HepG2 (cell line): ENCODE measurements around the gene LAMA5. TPM values are rescaled to one million over a fixed set of nuclear protein-coding genes. Genes with fewer than 3 reads are reported as not detected.

ENCODE experiments used
- ATRX ChIP-seq: sonication (generic); formaldehyde crosslinking; IDR thresholded peaks from 2 replicates; pipeline ENCODE4 v1.4.0; 2020; ENCODE audit warnings: missing genetic modification reagents, borderline replicate concordance
- BCLAF1 ChIP-seq: fragments of 450-650 bp; IDR thresholded peaks from 2 replicates; pipeline ENCODE4 v1.6.1; 2017; ENCODE audit warnings: mild to moderate bottlenecking
- BRCA1 ChIP-seq: sonication (generic); formaldehyde crosslinking; IDR thresholded peaks from 2 replicates; pipeline ENCODE4 v1.4.0; 2020; ENCODE audit warnings: missing genetic modification reagents
- CENPBD1 ChIP-seq: sonication (generic); formaldehyde crosslinking; IDR thresholded peaks from 2 replicates; pipeline ENCODE4 v1.8.0; 2022; ENCODE audit warnings: missing genetic modification reagents, low read depth, mild to moderate bottlenecking, borderline replicate concordance
- CHCHD3 ChIP-seq: sonication (generic); formaldehyde crosslinking; IDR thresholded peaks from 2 replicates; pipeline ENCODE4 v1.8.0; 2022; ENCODE audit warnings: mild to moderate bottlenecking, missing genetic modification reagents, moderate library complexity
- DR1 ChIP-seq: sonication (generic); formaldehyde crosslinking; IDR thresholded peaks from 2 replicates; pipeline ENCODE4 v1.8.0; 2021; ENCODE audit warnings: mild to moderate bottlenecking, missing genetic modification reagents, inconsistent platforms
- HNRNPLL ChIP-seq: fragments of 200-400 bp; formaldehyde crosslinking; IDR thresholded peaks from 2 replicates; pipeline ENCODE4 v1.6.1; 2017; ENCODE audit warnings: mild to moderate bottlenecking, low read depth, low read length; ENCODE audit not compliant: poor library complexity, severe bottlenecking
- LRRFIP1 ChIP-seq: sonication (generic); formaldehyde crosslinking; conservative IDR thresholded peaks from 2 replicates; pipeline ENCODE4 v1.4.0; 2020; ENCODE audit warnings: missing genetic modification reagents
- MIER3 ChIP-seq: IDR thresholded peaks from 2 replicates; pipeline ENCODE4 v1.6.1; 2016; ENCODE audit warnings: missing compliant biosample characterization, borderline replicate concordance
- MYC ChIP-seq: sonication (generic); formaldehyde crosslinking; IDR thresholded peaks from 2 replicates; pipeline ENCODE4 v1.9.0; 2021; ENCODE audit warnings: missing genetic modification reagents, borderline replicate concordance
- PBX2 ChIP-seq: IDR thresholded peaks from 2 replicates; pipeline ENCODE4 v1.6.1; 2016; ENCODE audit warnings: control low read depth
- RORA ChIP-seq: sonication (generic); formaldehyde crosslinking; IDR thresholded peaks from 2 replicates; pipeline ENCODE4 v1.5.0; 2020; ENCODE audit warnings: mild to moderate bottlenecking, missing genetic modification reagents, moderate library complexity
- TCF7 ChIP-seq: sonication (generic); IDR thresholded peaks from 2 replicates; pipeline ENCODE4 v1.6.1; 2016; ENCODE audit warnings: antibody characterized with exemption, low read depth
- ZC3H4 ChIP-seq: sonication (generic); formaldehyde crosslinking; IDR thresholded peaks from 2 replicates; pipeline ENCODE4 v1.4.0; 2020; ENCODE audit warnings: missing genetic modification reagents, borderline replicate concordance
- ZFP82 ChIP-seq: sonication (generic); formaldehyde crosslinking; IDR thresholded peaks from 2 replicates; pipeline ENCODE4 v1.5.1; 2020; ENCODE audit warnings: mild to moderate bottlenecking, missing genetic modification reagents, borderline replicate concordance
- ZNF251 ChIP-seq: sonication (generic); formaldehyde crosslinking; IDR thresholded peaks from 2 replicates; pipeline ENCODE4 v1.9.0; 2021; ENCODE audit warnings: mild to moderate bottlenecking, missing genetic modification reagents
- ZNF496 ChIP-seq: sonication (generic); formaldehyde crosslinking; IDR thresholded peaks from 2 replicates; pipeline ENCODE4 v1.8.1; 2023; ENCODE audit warnings: mild to moderate bottlenecking, moderate library complexity, missing genetic modification reagents; ENCODE audit not compliant: insufficient replicate concordance
- ZNF772 ChIP-seq: sonication (generic); formaldehyde crosslinking; IDR thresholded peaks from 2 replicates; pipeline ENCODE4 v1.5.0; 2020; ENCODE audit warnings: mild to moderate bottlenecking, missing genetic modification reagents
- ZSCAN29 ChIP-seq: sonication (generic); formaldehyde crosslinking; conservative IDR thresholded peaks from 2 replicates; pipeline ENCODE4 v1.4.0; 2020; ENCODE audit warnings: mild to moderate bottlenecking, missing genetic modification reagents
- polyA plus RNA-seq, 8 experiments: library from polyadenylated mRNA; depleted of rRNA in 3 of 8; stranded (reverse) in 7 of 8; unstranded in 1 of 8; fragments of >200 nt; fragmentation: Illumina TruSeq in 4 of 8; extraction: Trizol in 4 of 8; gene quantifications; 2 replicates each; pipeline versions ENCODE4 v1.2.1 to v1.2.3, GENCODE V29; 2011 to 2016; ENCODE audit warnings: low read depth in 4 of 8, missing spikeins in 1 of 8, mixed read lengths in 1 of 8; ENCODE audit not compliant: insufficient read depth in 1 of 8
- total RNA-seq, 5 experiments: library from RNA; depleted of rRNA; stranded (reverse); fragments of >200 nt; fragmentation: Illumina TruSeq; extraction: Trizol; gene quantifications; 2 replicates each; pipeline ENCODE4 v1.2.3, GENCODE V29; 2016; ENCODE audit warnings: low read depth in 1 of 5

Gene LAMA5
- total and polyA plus RNA-seq, 2 of the 13 experiments (the other 11 are each of a cell fraction or from before 2014, with no cell fraction given), result 21.0 to 44.7 TPM

- TF ChIP-seq ZSCAN29 (CRISPR knock-in tag), result peak; percentile 91
- no peak for TF ChIP-seq TCF7
- no peak; the same call in 1 of the 2 replicates for TF ChIP-seq BRCA1 (CRISPR knock-in tag)
- TF ChIP-seq ZC3H4, result no peak; the same call in none of the 2 replicates
- no peak for TF ChIP-seq LRRFIP1 (CRISPR knock-in tag)
- TF ChIP-seq RORA (CRISPR knock-in tag), result no peak
- TF ChIP-seq HNRNPLL, result peak; percentile 74
- peak; percentile 79; the same call in 1 of the 2 replicates for TF ChIP-seq ZNF772 (CRISPR knock-in tag)
- TF ChIP-seq CENPBD1 (CRISPR knock-in tag), result 0 out of 2 replicates have a peak, but pooled peaks have one; percentile 32
- no peak for TF ChIP-seq ATRX (CRISPR knock-in tag)
- no peak for TF ChIP-seq ZNF496
- TF ChIP-seq ZNF251, result no peak
- no peak; the same call in 1 of the 2 replicates for TF ChIP-seq CHCHD3
- TF ChIP-seq DR1 (CRISPR knock-in tag), result peak; percentile 93
- no peak for TF ChIP-seq PBX2 (CRISPR knock-in tag)
- peak; percentile 78 for TF ChIP-seq MYC
- TF ChIP-seq MIER3 (CRISPR knock-in tag), result no peak
- peak; percentile 95 for TF ChIP-seq ZFP82
- no peak for TF ChIP-seq BCLAF1
Measured at GRCh38 chr20:62376112-62377063, 9.3 kb upstream of the LAMA5 start (continued).
